ENCODE results near the gene DARS1.

DNA sequence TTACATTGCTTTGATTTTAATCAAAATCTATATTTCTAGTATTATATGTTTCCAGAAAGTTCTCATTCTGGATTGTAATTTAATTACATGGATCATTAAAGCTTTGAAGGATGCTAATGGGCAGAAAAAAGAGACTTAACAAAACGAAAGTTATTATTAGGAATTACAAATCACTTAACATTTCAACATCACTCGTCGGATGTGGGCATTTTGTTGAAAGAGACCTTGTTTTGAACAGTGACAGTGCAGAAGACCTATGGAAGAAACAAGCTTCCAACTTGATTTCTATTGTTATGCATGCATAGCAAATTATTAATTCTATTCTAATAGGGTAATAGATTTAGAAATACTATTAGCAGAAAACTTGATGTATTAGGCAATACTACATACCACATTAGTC, 31.4 kb upstream of the DARS1 start:
- TF ChIP-seq SUZ12 (IDR thresholded peaks at IDR 0.05; ENCODE audit: extremely low read depth, insufficient read depth, insufficient read length) (no peak), YY1 (IDR thresholded peaks at IDR 0.05; ENCODE audit: insufficient read depth, insufficient read length) (no peak), ZNF274 (IDR thresholded peaks at IDR 0.05; ENCODE audit: low read depth, low read length) (no peak)
